Measurements from ENCODE around the gene GRXCR2.

- no peak for TF ChIP-seq CTCF (conservative IDR thresholded peaks at IDR 0.05)
- TF ChIP-seq ZFX (IDR thresholded peaks at IDR 0.05): no peak
These were observed 38.4 kb upstream of the GRXCR2 start for GRCh38 chr5:145911164-145911563.
